Activated CD4-positive, alpha-beta T cell treated with anti-CD3 and anti-CD28 coated beads, Interleukin-2, amount 10 ng/mL, durations not matched to agents 24 days and 14 days (primary cell): ENCODE results near the gene FKBP8. TPM values are rescaled to one million over a fixed set of nuclear protein-coding genes. Genes with fewer than 3 reads are reported as not detected.

Experiments used
- DNase-seq: peaks from one replicate; pipeline ENCODE4 v3.0.0; 2022
- H3K27ac Mint-ChIP-seq: one replicate; pipeline ENCODE4 v1.8.0; 2022; ENCODE audit warnings: mild to moderate bottlenecking, mixed read lengths
- H3K27me3 Mint-ChIP-seq: one replicate; pipeline ENCODE4 v1.8.0; 2022; ENCODE audit warnings: mixed read lengths
- H3K36me3 Mint-ChIP-seq: one replicate; pipeline ENCODE4 v1.8.0; 2022; ENCODE audit warnings: low read depth, mild to moderate bottlenecking, mixed read lengths
- H3K4me1 Mint-ChIP-seq: one replicate; pipeline ENCODE4 v1.8.0; 2021; ENCODE audit warnings: mixed read lengths
- H3K4me3 Mint-ChIP-seq: one replicate; pipeline ENCODE4 v1.8.0; 2022; ENCODE audit warnings: mild to moderate bottlenecking, moderate library complexity, mixed read lengths
- H3K9me3 Mint-ChIP-seq: one replicate; pipeline ENCODE4 v1.8.0; 2021; ENCODE audit warnings: mixed read lengths
- intact Hi-C: fragments of 100-400 bp; cut with micrococcal nuclease; formaldehyde crosslinking; loops from one replicate; pipeline ENCODE4 v1.15.1; 2023
- total RNA-seq: library from RNA; stranded (reverse); gene quantifications from 2 replicates; pipeline ENCODE4 v1.2.3, GENCODE V29; 2022

The FKBP8 gene
- total RNA-seq, 1 donor from 2014 or later: 170 TPM

DNA sequence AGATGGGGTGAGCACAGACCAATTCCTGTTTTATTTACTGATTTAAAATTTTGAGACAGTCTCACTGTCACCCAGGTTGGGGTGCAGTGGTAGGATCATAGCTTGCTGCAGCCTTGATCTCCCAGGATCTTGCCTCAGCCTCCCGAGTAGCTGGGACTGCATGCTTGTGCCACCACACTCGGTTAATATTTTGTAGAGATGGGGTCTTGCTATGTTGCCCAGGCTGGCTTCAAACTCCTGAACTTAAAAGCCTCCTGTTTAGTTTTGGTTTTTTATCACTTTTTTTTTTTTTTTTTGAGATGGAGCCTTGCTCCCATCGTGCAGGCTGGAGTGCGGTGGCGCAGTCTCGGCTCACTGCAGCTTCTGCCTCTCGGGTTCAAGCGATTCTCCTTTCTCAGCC, 33.0 kb upstream of the FKBP8 start:
- Mint-ChIP-seq H3K9me3 (no peaks in the 10 kb centered on the region), H3K27ac (no peak overlapping the region), H3K36me3 (peaks cover 62% of the 10 kb centered on the region), H3K4me3 (no peak overlapping the region), H3K4me1 (peaks cover 26% of the 10 kb centered on the region), H3K27me3 (no peaks in the 10 kb centered on the region)
- intact Hi-C loops: no loop called here
- no peak for DNase-seq

DNA sequence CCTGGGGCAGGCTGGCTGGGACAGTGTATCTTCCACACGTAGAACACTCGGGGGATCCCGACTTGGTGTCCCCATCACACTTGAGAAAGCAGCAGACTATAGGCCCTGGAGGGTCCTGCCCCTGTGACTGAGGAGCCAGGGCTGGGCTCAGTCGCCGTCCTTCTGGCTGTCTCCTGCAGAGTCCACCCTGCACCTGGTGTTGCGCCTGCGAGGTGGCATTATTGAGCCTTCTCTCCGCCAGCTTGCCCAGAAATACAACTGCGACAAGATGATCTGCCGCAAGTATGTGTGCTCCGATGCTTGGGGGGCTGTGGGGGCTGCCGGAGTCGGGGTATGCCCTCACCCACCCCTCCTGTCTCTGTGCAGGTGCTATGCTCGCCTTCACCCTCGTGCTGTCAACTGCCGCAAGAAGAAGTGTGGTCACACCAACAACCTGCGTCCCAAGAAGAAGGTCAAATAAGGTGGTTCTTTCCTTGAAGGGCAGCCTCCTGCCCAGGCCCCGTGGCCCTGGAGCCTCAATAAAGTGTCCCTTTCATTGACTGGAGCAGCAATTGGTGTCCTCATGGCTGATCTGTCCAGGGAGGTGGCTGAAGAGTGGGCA, 31.4 kb upstream of the FKBP8 start:
- Mint-ChIP-seq H3K4me1 (peaks cover 29% of the 10 kb centered on the region), H3K27me3 (no peaks in the 10 kb centered on the region), H3K27ac (no peak overlapping the region), H3K4me3 (peak overlapping the region; percentile 10), H3K9me3 (no peaks in the 10 kb centered on the region), H3K36me3 (peaks cover 67% of the 10 kb centered on the region)
- no peak for DNase-seq
- intact Hi-C loops: loop anchor here (5.0 kb wide), 1 partner anchor 97 kb away; no protein-coding TSS in a partner anchor

DNA sequence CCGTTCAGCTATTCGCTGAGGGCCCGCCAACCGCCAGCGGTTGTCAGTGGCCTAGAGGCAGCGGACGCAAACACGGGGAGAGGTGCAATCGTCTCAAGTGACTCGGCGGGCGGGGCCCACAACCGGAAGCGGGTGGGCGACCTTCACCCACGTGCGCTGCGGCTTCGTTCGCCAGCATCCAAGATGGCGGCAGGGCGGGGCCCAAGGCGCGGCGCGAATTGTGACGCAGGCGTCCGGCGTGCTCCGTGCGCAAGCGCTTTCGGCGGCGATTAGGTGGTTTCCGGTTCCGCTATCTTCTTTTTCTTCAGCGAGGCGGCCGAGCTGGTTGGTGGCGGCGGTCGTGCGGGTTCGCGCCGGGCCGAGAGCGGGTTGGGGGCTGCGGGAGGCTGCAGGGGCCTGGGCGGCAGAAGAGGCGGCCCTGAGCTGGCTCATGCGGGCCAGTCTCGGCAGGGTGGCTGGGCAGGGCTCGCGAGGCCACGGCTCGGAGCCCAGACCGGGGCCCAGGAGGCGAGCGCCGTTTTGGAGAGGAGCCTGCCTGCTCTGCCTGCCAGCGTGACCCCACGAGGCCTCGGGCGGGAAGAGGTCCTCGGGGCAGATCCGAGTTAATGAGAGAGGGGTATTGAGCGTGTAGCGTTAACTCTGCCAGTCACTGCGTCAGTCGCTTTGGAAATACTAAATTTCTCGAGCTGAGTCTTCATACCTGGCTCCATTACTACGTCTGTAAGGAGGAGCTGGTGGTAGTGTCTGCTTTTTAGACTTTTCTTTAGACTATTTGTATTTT, 28.4 kb upstream of the FKBP8 start, which contains the start of gene UBA52:
Gene UBA52, plus strand, starts transcription at position 294 of the 781 bp plus-strand sequence. CDS start 1,444 bp downstream, outside the sequence.
- H3K27ac Mint-ChIP-seq: peak within 1 kb of the TSS; percentile 95
- peaks cover 73% of the 10 kb centered on the region for H3K36me3 Mint-ChIP-seq

DNA sequence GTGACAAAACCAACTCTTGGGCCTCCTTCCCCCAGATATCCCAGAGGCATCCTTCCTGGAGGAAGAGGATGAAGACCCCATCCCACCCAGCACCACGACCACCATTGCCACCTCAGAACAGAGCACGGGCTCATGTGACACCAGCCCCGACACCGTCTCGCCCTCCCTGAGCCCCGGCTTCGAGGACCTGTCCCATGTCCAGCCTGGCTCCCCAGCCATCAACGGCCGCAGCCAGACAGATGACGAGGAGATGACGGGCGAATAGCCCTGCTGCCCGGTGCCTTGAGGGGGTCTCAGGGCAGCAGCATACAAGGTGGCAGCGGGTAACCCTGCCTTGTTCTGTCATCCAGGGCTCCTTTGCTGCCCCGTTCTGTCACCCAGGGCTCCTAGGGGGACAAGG, 25.0 kb upstream of the FKBP8 start:
- Mint-ChIP-seq H3K36me3 (peaks cover 72% of the 10 kb centered on the region), H3K27me3 (no peaks in the 10 kb centered on the region), H3K4me3 (no peak overlapping the region), H3K9me3 (no peaks in the 10 kb centered on the region), H3K4me1 (peaks cover 16% of the 10 kb centered on the region), H3K27ac (no peak overlapping the region)
- intact Hi-C loops: no loop called here
- no peak for DNase-seq

More for the DNA sequence above, 28.4 kb upstream of the FKBP8 start, which contains the start of gene UBA52:
- DNase-seq: peak; percentile 100
- no peaks in the 10 kb centered on the region for H3K9me3 Mint-ChIP-seq
- H3K4me1 Mint-ChIP-seq: peaks cover 24% of the 10 kb centered on the region
- no peaks in the 10 kb centered on the region for H3K27me3 Mint-ChIP-seq
- intact Hi-C loops: loop anchor here (1.0 to 5.0 kb wide), 6 partner anchors 14 to 348 kb away; partner anchors contain the start of genes COPE, DDX49, ELL and KXD1
- peak within 1 kb of the TSS; percentile 99 for H3K4me3 Mint-ChIP-seq

DNA sequence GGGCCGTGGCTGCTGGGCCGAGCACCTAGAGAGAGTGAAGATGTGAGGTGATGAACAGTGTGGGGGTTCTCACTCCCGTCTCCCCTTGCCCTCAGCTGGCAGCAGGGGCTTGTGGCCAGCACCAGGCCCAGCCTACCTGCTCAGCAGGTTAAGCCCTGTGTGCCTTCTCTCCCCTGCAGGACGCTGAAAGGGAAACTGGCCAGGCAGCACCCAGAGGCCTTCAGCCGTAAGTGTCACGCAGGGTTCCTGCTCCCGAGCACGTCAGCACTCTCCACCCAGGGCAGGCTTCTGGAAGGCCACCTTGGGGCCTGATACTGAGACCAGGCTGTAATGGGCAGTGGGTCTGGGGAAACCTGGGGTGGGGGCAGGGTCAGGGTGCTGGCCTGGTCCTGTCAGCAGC, 23.6 kb upstream of the FKBP8 start:
- Mint-ChIP-seq H3K27ac (no peak overlapping the region), H3K27me3 (no peaks in the 10 kb centered on the region), H3K4me1 (peaks cover 6% of the 10 kb centered on the region), H3K4me3 (no peak overlapping the region), H3K36me3 (peaks cover 65% of the 10 kb centered on the region), H3K9me3 (no peaks in the 10 kb centered on the region)
- intact Hi-C loops: no loop called here
- no peak for DNase-seq

DNA sequence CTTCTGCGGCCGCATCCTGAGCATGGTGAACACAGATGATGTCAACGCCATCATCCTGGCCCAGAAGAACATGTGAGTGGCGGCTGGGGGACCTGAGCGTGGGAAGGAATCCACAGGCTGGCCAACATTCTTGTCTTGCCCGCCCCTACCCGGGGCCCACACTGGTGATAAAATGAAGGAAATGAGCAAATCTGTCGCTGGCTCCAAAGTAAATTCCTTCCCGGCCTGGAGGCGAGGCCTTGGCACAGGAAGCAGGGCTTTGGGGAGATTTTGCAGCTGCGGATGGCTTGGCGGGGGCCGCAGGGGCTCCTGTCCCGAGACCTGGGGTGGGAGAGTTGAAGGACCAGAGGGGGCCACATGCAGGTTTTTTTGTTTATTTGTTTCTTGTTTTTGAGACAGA, 18.7 kb upstream of the FKBP8 start:
- Mint-ChIP-seq H3K27me3 (no peaks in the 10 kb centered on the region), H3K9me3 (no peaks in the 10 kb centered on the region), H3K36me3 (peaks cover 47% of the 10 kb centered on the region), H3K4me1 (peaks cover 18% of the 10 kb centered on the region), H3K27ac (no peak overlapping the region), H3K4me3 (no peak overlapping the region)
- intact Hi-C loops: no loop called here
- no peak for DNase-seq

DNA sequence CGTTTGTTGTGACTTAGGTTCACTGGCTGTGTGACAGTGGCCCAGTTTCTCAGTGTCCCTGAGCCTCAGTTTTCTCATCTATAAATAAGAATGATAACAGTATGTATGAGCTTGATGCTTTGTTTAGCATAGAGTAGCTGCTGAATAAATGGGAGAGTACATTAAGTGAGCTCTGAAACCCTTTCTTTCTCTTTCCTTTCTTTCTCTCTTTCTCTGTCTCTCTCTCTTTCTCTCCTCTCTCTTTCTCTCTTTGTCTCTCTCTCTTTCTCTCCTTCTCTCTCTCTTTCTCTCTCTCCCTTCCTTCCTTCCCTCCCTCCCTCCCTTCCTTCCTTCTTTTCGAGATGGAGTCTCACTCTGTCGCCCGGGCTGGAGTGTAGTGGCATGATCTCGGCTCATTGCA, 16.3 kb upstream of the FKBP8 start:
- intact Hi-C loops: loop anchor here (5.0 kb wide), 1 partner anchor 358 kb away; the partner anchor contains the start of genes COPE and DDX49
- H3K27me3 Mint-ChIP-seq: no peaks in the 10 kb centered on the region
- peak overlapping the region; percentile 97 for H3K4me3 Mint-ChIP-seq
- peak overlapping the region; percentile 93 for H3K27ac Mint-ChIP-seq
- H3K36me3 Mint-ChIP-seq: peaks cover 28% of the 10 kb centered on the region
- DNase-seq: no peak
- no peaks in the 10 kb centered on the region for H3K9me3 Mint-ChIP-seq
- H3K4me1 Mint-ChIP-seq: peaks cover 18% of the 10 kb centered on the region

DNA sequence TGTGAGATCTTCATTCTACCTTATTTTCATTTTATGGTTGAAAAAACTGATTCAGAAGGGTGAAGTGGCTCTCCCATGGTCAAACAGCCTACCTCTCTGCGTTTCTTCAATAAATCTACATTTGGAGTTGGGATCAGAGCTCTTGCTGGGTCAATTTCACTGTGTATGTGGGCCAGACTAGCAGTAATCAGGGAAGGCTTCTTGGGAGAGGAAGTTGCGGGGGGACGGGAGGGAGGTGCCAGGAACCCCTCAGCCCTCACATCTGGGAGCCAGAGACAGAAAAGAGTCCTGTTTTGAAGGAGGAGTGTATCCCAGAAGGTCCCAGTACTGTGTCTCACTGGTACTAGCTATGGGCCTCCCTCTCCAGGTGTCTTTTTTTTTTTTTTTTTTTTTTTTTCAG, 15.2 kb upstream of the FKBP8 start:
- peaks cover 19% of the 10 kb centered on the region for H3K36me3 Mint-ChIP-seq
- H3K9me3 Mint-ChIP-seq: no peaks in the 10 kb centered on the region
- H3K27me3 Mint-ChIP-seq: no peaks in the 10 kb centered on the region
- DNase-seq: peak; percentile 65
- peaks cover 18% of the 10 kb centered on the region for H3K4me1 Mint-ChIP-seq
- H3K27ac Mint-ChIP-seq: peak overlapping the region; percentile 93
- peak overlapping the region; percentile 97 for H3K4me3 Mint-ChIP-seq
- intact Hi-C loops: loop anchor here (5.0 kb wide), 1 partner anchor 359 kb away; the partner anchor contains the start of genes COPE and DDX49

DNA sequence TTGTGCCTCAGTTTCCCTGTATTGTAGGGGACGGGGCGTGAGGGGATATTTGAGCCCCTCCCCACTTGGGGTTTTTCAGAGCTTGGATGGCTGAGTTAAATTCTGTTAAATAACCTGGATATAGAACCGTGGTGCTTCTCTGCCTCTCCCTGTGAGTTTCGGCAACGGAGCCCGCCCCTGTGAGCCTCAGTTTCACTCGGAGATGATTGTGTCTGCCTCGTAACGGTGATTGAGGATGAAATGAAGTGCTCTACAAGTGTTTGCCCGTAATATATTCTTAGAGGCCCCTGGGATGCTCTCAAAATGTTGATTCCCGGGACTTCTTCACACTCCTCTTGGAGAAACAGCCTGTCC, 14.8 kb upstream of the FKBP8 start:
- Mint-ChIP-seq H3K27me3 (no peaks in the 10 kb centered on the region), H3K27ac (peak overlapping the region; percentile 93), H3K36me3 (peaks cover 18% of the 10 kb centered on the region), H3K9me3 (no peaks in the 10 kb centered on the region), H3K4me3 (peak overlapping the region; percentile 97), H3K4me1 (peaks cover 18% of the 10 kb centered on the region)
- DNase-seq: no peak
- intact Hi-C loops: loop anchor here (5.0 kb wide), 1 partner anchor 359 kb away; the partner anchor contains the start of genes COPE and DDX49

DNA sequence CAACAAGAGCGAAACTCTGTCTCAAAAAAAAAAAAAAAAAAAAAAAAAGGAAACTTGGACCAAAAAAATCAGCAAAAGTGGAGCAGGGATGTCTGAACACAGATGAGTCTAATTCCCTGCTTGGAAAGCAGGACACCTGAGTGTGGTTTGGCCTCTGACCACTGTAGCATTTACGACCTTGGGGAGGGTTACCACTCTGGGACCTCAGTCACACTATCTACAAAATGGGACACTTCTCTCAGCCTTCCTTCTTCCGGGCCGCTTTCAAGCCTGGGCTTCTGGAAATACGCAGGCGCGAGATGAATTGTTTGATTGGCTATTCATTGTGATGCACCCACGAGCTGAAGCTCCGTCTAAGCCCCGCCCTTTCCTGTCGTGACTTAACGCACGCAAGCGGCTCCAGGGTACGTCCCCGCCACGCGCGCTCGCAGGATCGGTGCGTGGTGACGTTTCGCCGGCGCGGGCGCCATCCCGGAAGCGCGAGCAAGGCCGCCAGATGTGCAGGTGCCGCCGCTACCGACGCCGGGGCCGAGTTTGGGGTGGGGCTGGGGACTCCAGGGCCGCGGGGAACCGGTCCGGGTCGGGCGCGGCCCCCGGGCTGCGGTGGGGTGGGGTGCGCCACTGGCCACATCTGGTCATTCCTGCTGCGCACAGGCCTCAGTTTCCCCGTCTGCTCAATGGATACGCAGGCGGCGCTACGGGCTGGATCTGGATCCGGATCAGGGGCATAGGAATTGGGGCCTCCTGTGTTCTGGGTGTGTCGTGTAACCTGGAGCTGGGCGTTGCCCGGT, 14.2 kb upstream of the FKBP8 start, which contains the start of gene KXD1:
Gene KXD1, plus strand, starts transcription at position 460 of the 791 bp plus-strand sequence. CDS start 4,187 bp downstream, outside the sequence.
- H3K4me1 Mint-ChIP-seq: peaks cover 18% of the 10 kb centered on the region
- peak; percentile 99 for DNase-seq
- peak within 1 kb of the TSS; percentile 97 for H3K4me3 Mint-ChIP-seq
- H3K9me3 Mint-ChIP-seq: no peaks in the 10 kb centered on the region
- H3K27ac Mint-ChIP-seq: peak within 1 kb of the TSS; percentile 93
- peaks cover 14% of the 10 kb centered on the region for H3K36me3 Mint-ChIP-seq
- intact Hi-C loops: loop anchor here (1.0 to 5.0 kb wide), 5 partner anchors 13 to 360 kb away; partner anchors contain the start of genes COPE, DDX49, ELL and UBA52
- no peaks in the 10 kb centered on the region for H3K27me3 Mint-ChIP-seq

DNA sequence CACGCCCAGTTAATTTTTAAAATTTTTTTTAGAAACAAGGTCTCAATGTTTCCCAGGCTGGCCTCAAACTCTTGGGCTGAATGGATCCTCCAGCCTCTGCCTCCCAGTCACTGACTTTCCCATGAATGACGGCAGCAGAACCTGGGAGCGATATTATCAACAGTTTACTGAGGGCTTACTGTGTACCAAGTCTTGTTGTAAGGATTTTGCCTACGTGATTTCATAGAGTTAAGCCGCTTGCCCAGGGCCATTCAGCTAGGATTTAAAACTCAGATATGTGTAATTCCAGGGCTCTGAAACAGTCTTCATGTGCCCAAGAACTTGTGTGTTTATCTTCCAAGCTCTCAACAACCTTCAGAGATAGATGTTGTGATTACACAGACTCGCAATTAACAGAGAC, 8.3 kb upstream of the FKBP8 start:
- Mint-ChIP-seq H3K4me3 (no peak overlapping the region), H3K27me3 (no peaks in the 10 kb centered on the region)

DNA sequence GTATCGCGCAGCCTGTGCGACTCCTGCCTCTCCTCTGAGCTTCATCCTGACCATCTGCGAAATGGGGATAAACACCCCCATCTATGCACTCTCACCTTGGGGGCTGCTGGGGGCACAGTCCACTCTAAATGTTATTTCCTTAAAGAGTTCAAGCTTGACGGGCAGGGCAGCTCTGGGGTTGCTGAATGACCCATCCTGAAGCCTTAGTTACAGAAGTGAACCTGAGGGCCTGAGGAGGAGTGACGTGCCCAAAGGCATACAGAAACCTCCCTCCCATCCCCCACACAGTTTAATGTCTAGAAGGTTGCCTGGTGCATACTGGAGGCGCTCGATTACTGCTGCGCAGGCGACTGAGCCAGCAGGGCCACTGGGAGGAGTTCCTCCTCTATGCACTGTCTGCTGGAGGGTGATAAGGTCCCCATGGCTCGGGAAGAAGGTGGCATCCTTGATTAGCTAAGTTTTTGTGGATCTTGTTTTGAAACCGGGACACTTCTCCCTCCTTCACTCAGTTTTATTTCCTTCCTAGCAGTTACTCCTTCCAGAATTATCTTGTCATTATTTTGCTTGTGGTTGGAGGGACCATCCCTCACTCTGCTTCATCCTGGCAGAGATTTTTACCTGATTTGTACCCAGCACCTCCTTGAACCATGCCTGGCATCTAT, 572 bp upstream of the FKBP8 start:
- Mint-ChIP-seq H3K4me1 (peaks cover 22% of the 10 kb centered on the region), H3K27ac (peak overlapping the region; percentile 99), H3K36me3 (peaks cover 12% of the 10 kb centered on the region), H3K4me3 (peak overlapping the region; percentile 99), H3K9me3 (no peaks in the 10 kb centered on the region), H3K27me3 (no peaks in the 10 kb centered on the region)
- intact Hi-C loops: loop anchor here (1.0 kb wide), 6 partner anchors 13 to 375 kb away; partner anchors contain the start of genes COPE, DDX49, ELL and KXD1
- DNase-seq: peak; percentile 96

More for the DNA sequence above, 8.3 kb upstream of the FKBP8 start:
- intact Hi-C loops: no loop called here
- DNase-seq: no peak
- H3K27ac Mint-ChIP-seq: no peak overlapping the region
- no peaks in the 10 kb centered on the region for H3K4me1 Mint-ChIP-seq
- no peaks in the 10 kb centered on the region for H3K9me3 Mint-ChIP-seq
- H3K36me3 Mint-ChIP-seq: no peaks in the 10 kb centered on the region
